Activated CD8-positive, alpha-beta memory T cell treated with anti-CD3 and anti-CD28 coated beads for 36 hours (primary cell): ENCODE results near the gene PRR23E. TPM values are rescaled to one million over a fixed set of nuclear protein-coding genes. Genes with fewer than 3 reads are reported as not detected.

Experiments
- CTCF ChIA-PET: fragments of 350-600 bp; sonication (Branson Sonifier 250); formaldehyde crosslinking; loops from one replicate; lab custom pipeline; 2021; ENCODE audit warnings: antibody characterized with exemption; lab: Charles Lee
- POLR2A ChIA-PET: fragments of 350-600 bp; sonication (Branson Sonifier 250); formaldehyde crosslinking; loops from one replicate; lab custom pipeline; 2021; ENCODE audit warnings: antibody characterized with exemption; lab: Charles Lee
- total RNA-seq, 2 experiments: library from RNA; stranded (reverse); gene quantifications; one replicate each; pipeline ENCODE4 v1.2.3, GENCODE V29; 2021

PRR23E gene
- total RNA-seq, 2 experiments from 2014 or later: not detected

- ChIA-PET CTCF (no interaction called here), POLR2A (no interaction called here)
Observed at GRCh38 chr3:127221037-127221436, 28.1 kb downstream of the PRR23E start.

GRCh38 chr3:127221446-127222035 lies 28.6 kb downstream of the PRR23E start:
- POLR2A ChIA-PET: no interaction called here
- CTCF ChIA-PET: no interaction called here

GRCh38 chr3:127222163-127222562 lies 29.2 kb downstream of the PRR23E start:
- ChIA-PET CTCF (no interaction called here), POLR2A (no interaction called here)

GRCh38 chr3:127222664-127223063 lies 29.7 kb downstream of the PRR23E start:
- ChIA-PET POLR2A (no interaction called here), CTCF (no interaction called here)

- CTCF ChIA-PET: no interaction called here
- POLR2A ChIA-PET: no interaction called here
Observed at GRCh38 chr3:127224118-127224517, 31.2 kb downstream of the PRR23E start.

- CTCF ChIA-PET: interaction anchor here (0.5 to 0.7 kb wide), 2 partner anchors 123 to 150 kb away, joined by 3 to 4 read pairs; no protein-coding TSS in a partner anchor
- POLR2A ChIA-PET: no interaction called here
Observed at GRCh38 chr3:127226457-127226856, 33.5 kb downstream of the PRR23E start.

GRCh38 chr3:127226946-127227842 lies 34.3 kb downstream of the PRR23E start:
- POLR2A ChIA-PET: no interaction called here
- CTCF ChIA-PET: interaction anchor here (0.7 kb wide), 1 partner anchor 149 kb away, joined by 4 read pairs; no protein-coding TSS in a partner anchor

GRCh38 chr3:127228866-127229265 lies 35.9 kb downstream of the PRR23E start:
- CTCF ChIA-PET: no interaction called here
- POLR2A ChIA-PET: no interaction called here

GRCh38 chr3:127233371-127233770 lies 40.4 kb downstream of the PRR23E start:
- CTCF ChIA-PET: no interaction called here
- POLR2A ChIA-PET: no interaction called here

GRCh38 chr3:127234778-127235177 lies 41.8 kb downstream of the PRR23E start:
- ChIA-PET CTCF (no interaction called here), POLR2A (no interaction called here)

- ChIA-PET CTCF (no interaction called here), POLR2A (no interaction called here)
Observed at GRCh38 chr3:127235706-127236105, 42.8 kb downstream of the PRR23E start.

GRCh38 chr3:127237835-127238234 lies 44.9 kb downstream of the PRR23E start:
- ChIA-PET POLR2A (no interaction called here), CTCF (no interaction called here)

GRCh38 chr3:127238602-127239001 lies 45.7 kb downstream of the PRR23E start:
- CTCF ChIA-PET: no interaction called here
- POLR2A ChIA-PET: no interaction called here

- POLR2A ChIA-PET: no interaction called here
- CTCF ChIA-PET: no interaction called here
Observed at GRCh38 chr3:127247292-127247691, 54.4 kb downstream of the PRR23E start.

Other genes starting within 250 kb of the PRR23E start
- 10 to 100 TPM; 13.7 to 13.9 TPM for gene PLXNA1, start 210.0 kb upstream of the PRR23E start, total RNA-seq
- gene PRR20G, start 94.9 kb downstream of the PRR23E start, total RNA-seq: not detected